ENCODE results near the gene OR52N1.

Gene OR52N1

DNA sequence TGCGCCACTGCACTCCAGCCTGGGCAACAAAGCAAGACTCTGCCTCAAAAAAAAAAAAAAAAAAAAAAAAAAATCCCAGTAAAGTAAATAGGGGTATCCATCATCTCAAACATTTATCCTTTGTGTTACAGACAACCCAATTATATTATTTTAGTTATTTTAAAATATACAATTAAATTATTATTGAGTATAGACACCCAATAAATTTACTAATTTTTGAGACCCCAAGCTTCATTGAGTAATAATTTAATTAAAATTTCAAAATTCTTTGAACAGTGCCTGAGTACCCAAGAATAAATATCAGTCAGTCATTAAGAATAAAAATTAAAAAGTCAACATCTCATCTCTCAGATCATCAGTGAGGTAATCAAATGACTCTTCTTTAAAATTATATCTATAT lies 37.1 kb downstream of the OR52N1 start, which contains the start of gene OR52N4:
TSS of gene OR52N4 (plus strand) at position 301 of the 400 bp plus-strand sequence. CDS start 498 bp downstream, outside the sequence.
- no peak for TF ChIP-seq CTCF (IDR thresholded peaks at IDR 0.05; ENCODE audit: low read depth, low read length)
- no peak for DNase-seq (ENCODE audit: extremely low read depth, low read depth)

DNA sequence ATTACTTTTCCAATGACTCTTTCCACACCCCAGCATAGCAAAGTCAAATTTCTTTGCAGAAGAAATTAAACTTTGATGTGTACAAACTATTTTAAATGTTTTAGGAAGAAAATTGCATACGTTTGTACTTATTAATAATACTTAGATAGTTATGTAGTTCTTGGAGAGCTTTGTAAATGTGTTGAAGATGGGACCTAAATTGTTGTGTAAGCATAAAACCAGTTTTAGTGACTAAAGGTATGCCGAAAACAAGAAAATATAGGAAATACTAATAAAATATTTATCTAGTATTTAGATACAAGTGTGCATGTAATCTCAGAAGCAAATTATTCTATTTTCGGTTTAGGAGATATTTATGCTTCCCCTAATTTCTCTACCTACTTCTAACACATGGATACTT lies 41.2 kb downstream of the OR52N1 start:
- TF ChIP-seq CTCF (IDR thresholded peaks at IDR 0.05; ENCODE audit: low read depth, low read length) = no peak
- DNase-seq (ENCODE audit: extremely low read depth, low read depth) = no peak

- TF ChIP-seq CTCF (IDR thresholded peaks at IDR 0.05; ENCODE audit: low read depth, low read length) = no peak
- DNase-seq (ENCODE audit: extremely low read depth, low read depth) = no peak
Measured at GRCh38 chr11:5746614-5747013, 44.5 kb downstream of the OR52N1 start.

- DNase-seq (ENCODE audit: extremely low read depth, low read depth) = no peak
- TF ChIP-seq CTCF (IDR thresholded peaks at IDR 0.05; ENCODE audit: low read depth, low read length) = no peak
Measured at GRCh38 chr11:5738431-5738830, 52.6 kb downstream of the OR52N1 start.

GRCh38 chr11:5737670-5738392 lies 53.2 kb downstream of the OR52N1 start:
- no peak for TF ChIP-seq CTCF (IDR thresholded peaks at IDR 0.05; ENCODE audit: low read depth, low read length)
- no peak for DNase-seq (ENCODE audit: extremely low read depth, low read depth)

DNA sequence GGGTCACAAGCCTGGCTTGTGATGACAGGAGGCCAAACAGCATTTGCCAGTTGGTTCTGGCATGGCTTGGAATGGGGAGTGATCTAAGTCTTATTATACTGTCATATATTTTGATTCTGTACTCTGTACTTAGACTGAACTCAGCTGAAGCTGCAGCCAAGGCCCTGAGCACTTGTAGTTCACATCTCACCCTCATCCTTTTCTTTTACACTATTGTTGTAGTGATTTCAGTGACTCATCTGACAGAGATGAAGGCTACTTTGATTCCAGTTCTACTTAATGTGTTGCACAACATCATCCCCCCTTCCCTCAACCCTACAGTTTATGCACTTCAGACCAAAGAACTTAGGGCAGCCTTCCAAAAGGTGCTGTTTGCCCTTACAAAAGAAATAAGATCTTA lies 54.0 kb downstream of the OR52N1 start:
- TF ChIP-seq CTCF (IDR thresholded peaks at IDR 0.05; ENCODE audit: low read depth, low read length) = no peak
- no peak for DNase-seq (ENCODE audit: extremely low read depth, low read depth)
